Measurements from ENCODE around the gene LHFPL2.

The LHFPL2 gene

GRCh38 chr5:78666041-78666444 lies 17.5 kb upstream of the LHFPL2 start:
- DNase-seq: no peak

- no peak for DNase-seq
Measured at GRCh38 chr5:78665534-78665933, 17.0 kb upstream of the LHFPL2 start.

- DNase-seq: peak in 1 of 3 donors; percentile 6
Measured at GRCh38 chr5:78662323-78662722, 13.8 kb upstream of the LHFPL2 start.

- DNase-seq: no peak
Measured at GRCh38 chr5:78661691-78662090, 13.1 kb upstream of the LHFPL2 start.

- no peak for DNase-seq
Measured at GRCh38 chr5:78661044-78661443, 12.5 kb upstream of the LHFPL2 start.

- no peak for DNase-seq
Measured at GRCh38 chr5:78660401-78660800, 11.8 kb upstream of the LHFPL2 start.

GRCh38 chr5:78659714-78660113 lies 11.1 kb upstream of the LHFPL2 start:
- DNase-seq: no peak

GRCh38 chr5:78659114-78659513 lies 10.5 kb upstream of the LHFPL2 start:
- DNase-seq: no peak

- no peak for DNase-seq
Measured at GRCh38 chr5:78657201-78657600, 8.6 kb upstream of the LHFPL2 start.

GRCh38 chr5:78655746-78656290 lies 7.2 kb upstream of the LHFPL2 start:
- no peak for DNase-seq

GRCh38 chr5:78654386-78654785 lies 5.8 kb upstream of the LHFPL2 start:
- DNase-seq: no peak

- DNase-seq: no peak
Measured at GRCh38 chr5:78653681-78654366, 5.3 kb upstream of the LHFPL2 start.

GRCh38 chr5:78653031-78653430 lies 4.5 kb upstream of the LHFPL2 start:
- DNase-seq: no peak

- no peak for DNase-seq
Measured at GRCh38 chr5:78651468-78651867, 2.9 kb upstream of the LHFPL2 start.

- no peak for DNase-seq
Measured at GRCh38 chr5:78650531-78650930, 2.0 kb upstream of the LHFPL2 start.

- peak in 2 of 3 donors; percentile 22 to 33 for DNase-seq
Measured at GRCh38 chr5:78649861-78650496, 1.4 kb upstream of the LHFPL2 start.

- no peak for DNase-seq
Measured at GRCh38 chr5:78649211-78649695, 681 bp upstream of the LHFPL2 start.

- peak; percentile 44 to 69 (median 46) for DNase-seq
Measured at GRCh38 chr5:78647838-78648358, 674 bp downstream of the LHFPL2 start.

GRCh38 chr5:78647351-78647818 lies 1.2 kb downstream of the LHFPL2 start:
- peak; percentile 45 to 46 (median 45) for DNase-seq

- no peak for DNase-seq
Measured at GRCh38 chr5:78644741-78645300, 3.8 kb downstream of the LHFPL2 start.

GRCh38 chr5:78644129-78644528 lies 4.4 kb downstream of the LHFPL2 start:
- DNase-seq: no peak

- no peak for DNase-seq
Measured at GRCh38 chr5:78642701-78643100, 5.9 kb downstream of the LHFPL2 start.

- peak in 1 of 3 donors; percentile 46 for DNase-seq
Measured at GRCh38 chr5:78640662-78641474, 7.7 kb downstream of the LHFPL2 start.

Measured in suppressor macrophage treated with lipopolysaccharide for 1 hour (primary cell).